ENCODE data around the gene ITPK1. TPM values are rescaled to one million over a fixed set of nuclear protein-coding genes. Genes with fewer than 3 reads are reported as not detected.
A peak's percentile ranks its signal among the peaks of the same experiment; 100 is the strongest.
"Not testable (repeated sequence)": the region's sequence is repeated elsewhere in the genome, so short reads cannot be mapped to it uniquely, and the experiment has no call there.

ITPK1 gene
- total RNA-seq, 4 donors from 2014 or later, result 132 to 172 (median 157) TPM

DNA sequence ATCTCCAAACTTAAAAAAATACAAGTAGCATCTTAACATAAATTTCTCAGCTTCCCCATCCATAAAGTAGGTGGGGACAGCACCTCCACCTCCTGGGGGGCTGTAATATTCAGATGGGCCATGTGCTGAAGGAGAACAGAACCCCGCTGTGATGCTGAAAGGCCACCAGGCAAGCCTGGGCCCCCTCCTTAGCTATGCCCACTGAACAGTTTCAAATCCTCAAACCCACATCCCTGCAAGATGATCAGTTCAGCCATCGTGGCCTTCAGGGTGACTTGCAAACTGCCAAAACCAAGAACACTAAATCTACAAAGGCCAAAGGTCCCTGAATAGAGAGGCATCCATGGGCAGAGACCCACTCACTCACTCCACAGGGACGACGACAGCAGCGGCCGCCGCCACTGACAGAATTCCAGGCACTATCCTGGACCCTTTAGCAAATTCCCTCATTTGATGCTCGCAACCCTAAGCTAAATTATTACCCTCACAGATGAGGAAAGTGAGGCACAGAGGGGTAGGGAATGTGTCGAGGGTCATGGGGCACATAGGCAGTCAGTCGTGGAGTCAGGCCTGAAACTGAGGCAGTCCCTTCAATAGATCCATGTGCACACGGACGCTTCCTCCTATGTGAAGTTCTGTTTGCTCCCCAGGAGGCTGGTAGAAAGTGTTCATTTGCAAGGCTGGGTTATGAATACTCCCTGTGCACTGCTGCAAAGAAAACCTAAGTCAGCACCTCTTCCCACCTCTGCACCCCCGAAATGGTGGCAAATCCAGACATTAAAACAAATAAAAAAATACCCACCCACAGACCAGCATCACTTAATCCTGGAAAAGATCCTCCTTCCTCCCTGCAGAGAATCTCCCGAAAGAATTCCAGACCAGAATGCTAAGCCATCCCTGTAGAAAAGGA, 5.9 kb downstream of the ITPK1 start:
- no peak overlapping the region for H3K4me3 ChIP-seq
- H3K36me3 ChIP-seq, result no peaks in the 10 kb centered on the region
- H3K27me3 ChIP-seq, result no peaks in the 10 kb centered on the region
- DNase-seq, result no peak
- H3K4me1 ChIP-seq, result peaks cover 10 to 59% (median 18%) of the 10 kb centered on the region in 4 donors
- H3K27ac ChIP-seq, result no peak overlapping the region
- TF ChIP-seq POLR2A (IDR thresholded peaks at IDR 0.05), result no peak
- no peaks in the 10 kb centered on the region for H3K9me3 ChIP-seq

DNA sequence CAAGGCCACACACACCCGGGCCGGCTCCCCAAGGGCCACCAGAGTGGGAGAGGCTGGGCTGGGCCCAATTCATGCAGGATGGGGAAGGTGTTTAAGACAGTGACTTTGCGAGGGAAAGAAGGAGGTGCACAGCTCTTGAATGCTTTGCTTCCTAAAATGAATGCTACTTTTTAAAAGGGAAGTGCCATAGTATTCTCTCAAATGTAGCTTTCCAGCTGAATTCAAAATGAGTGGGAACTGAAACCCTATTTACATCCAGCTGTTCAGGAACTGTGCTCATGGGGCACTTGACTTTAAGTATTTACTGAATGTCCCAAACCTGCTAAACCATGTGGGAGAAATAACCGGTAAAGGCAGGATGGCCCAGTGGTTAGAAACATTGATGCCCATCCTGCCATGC, 7.6 kb downstream of the ITPK1 start:
- Histone ChIP-seq H3K4me1 (peaks cover 13 to 62% (median 17%) of the 10 kb centered on the region in 4 donors), H3K27ac (peak overlapping the region in 3 of 4 donors; percentile 30 to 88 (median 79))

DNA sequence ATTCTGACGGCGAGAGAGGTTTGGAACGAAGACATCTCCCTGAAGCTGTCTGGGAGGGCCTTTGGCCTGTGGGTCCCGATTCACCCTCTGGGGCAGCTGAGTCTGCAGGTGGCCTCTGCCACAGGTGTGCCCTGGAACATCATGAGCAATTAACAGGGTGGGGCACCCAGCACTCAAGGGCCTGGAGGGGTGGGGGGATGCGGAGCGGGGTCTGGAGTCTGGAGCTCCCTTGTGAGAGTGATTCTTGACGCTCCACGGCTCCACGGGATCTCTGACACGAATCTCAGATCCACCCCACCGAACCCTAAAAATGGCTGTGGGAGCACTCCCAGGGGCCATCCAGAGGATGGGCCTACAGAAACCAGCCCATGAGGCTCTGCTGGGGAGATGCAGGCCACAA, 8.3 kb downstream of the ITPK1 start:
- DNase-seq, result peak in 2 of 3 donors; percentile 74 to 78
- peak overlapping the region in 3 of 4 donors; percentile 30 to 88 (median 79) for H3K27ac ChIP-seq

More for the DNA sequence above, 7.6 kb downstream of the ITPK1 start:
- H3K27me3 ChIP-seq, result no peaks in the 10 kb centered on the region
- H3K4me3 ChIP-seq, result no peak overlapping the region
- H3K36me3 ChIP-seq, result no peaks in the 10 kb centered on the region
- no peaks in the 10 kb centered on the region for H3K9me3 ChIP-seq
- TF ChIP-seq, protein P1, sequence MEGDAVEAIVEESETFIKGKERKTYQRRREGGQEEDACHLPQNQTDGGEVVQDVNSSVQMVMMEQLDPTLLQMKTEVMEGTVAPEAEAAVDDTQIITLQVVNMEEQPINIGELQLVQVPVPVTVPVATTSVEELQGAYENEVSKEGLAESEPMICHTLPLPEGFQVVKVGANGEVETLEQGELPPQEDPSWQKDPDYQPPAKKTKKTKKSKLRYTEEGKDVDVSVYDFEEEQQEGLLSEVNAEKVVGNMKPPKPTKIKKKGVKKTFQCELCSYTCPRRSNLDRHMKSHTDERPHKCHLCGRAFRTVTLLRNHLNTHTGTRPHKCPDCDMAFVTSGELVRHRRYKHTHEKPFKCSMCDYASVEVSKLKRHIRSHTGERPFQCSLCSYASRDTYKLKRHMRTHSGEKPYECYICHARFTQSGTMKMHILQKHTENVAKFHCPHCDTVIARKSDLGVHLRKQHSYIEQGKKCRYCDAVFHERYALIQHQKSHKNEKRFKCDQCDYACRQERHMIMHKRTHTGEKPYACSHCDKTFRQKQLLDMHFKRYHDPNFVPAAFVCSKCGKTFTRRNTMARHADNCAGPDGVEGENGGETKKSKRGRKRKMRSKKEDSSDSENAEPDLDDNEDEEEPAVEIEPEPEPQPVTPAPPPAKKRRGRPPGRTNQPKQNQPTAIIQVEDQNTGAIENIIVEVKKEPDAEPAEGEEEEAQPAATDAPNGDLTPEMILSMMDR (IDR thresholded peaks at IDR 0.05), result no peak
- TF ChIP-seq POLR2A (IDR thresholded peaks at IDR 0.05), result no peak
- DNase-seq, result no peak

DNA sequence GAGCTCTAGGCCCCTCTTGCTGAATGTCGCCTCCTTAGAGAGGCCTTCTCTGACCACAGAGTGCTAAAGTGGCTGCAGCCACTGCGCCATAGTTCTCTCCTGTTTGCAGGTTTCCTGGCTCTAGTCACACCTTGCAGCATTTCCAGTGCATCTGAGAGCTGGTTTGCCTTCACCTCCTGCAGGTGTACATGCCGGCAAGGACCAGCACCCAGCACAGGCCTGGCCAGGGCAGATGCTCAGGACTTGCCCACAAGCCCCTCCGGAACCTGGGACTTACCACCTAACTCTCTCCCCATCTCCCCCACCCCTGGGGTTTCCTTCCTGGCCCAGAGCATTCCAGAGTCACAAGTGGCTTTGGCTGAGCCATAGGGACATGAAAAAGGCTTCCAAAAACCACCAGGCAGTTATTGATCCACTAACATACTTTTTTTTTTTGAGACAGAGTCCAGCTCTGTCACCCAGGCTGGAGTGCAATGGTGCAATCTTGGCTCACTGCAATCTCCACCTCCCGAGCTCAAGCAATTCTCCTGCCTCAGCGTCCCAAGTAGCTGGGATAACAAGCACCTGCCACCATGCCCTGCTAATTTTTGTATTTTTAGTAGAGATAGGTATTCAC, 9.1 kb downstream of the ITPK1 start:
- no peak for TF ChIP-seq POLR2A (IDR thresholded peaks at IDR 0.05)
- TF ChIP-seq, protein P1 (IDR thresholded peaks at IDR 0.05), result no peak
- Histone ChIP-seq H3K27me3 (no peaks in the 10 kb centered on the region), H3K4me1 (peaks cover 11 to 64% (median 16%) of the 10 kb centered on the region in 4 donors), H3K9me3 (no peaks in the 10 kb centered on the region), H3K27ac (peak overlapping the region in 3 of 4 donors; percentile 2 to 88 (median 79)), H3K36me3 (no peaks in the 10 kb centered on the region), H3K4me3 (no peak overlapping the region)
- no peak for DNase-seq

More for the DNA sequence above, 8.3 kb downstream of the ITPK1 start:
- no peak overlapping the region for H3K4me3 ChIP-seq
- H3K27me3 ChIP-seq, result no peaks in the 10 kb centered on the region
- H3K4me1 ChIP-seq, result peaks cover 11 to 61% (median 16%) of the 10 kb centered on the region in 4 donors
- TF ChIP-seq POLR2A (IDR thresholded peaks at IDR 0.05), result peak in 1 of 2 donors; percentile 48
- TF ChIP-seq, protein P1 (IDR thresholded peaks at IDR 0.05), result peak in 2 of 6 experiments; percentile 25 to 27
- H3K36me3 ChIP-seq, result no peaks in the 10 kb centered on the region
- no peaks in the 10 kb centered on the region for H3K9me3 ChIP-seq

DNA sequence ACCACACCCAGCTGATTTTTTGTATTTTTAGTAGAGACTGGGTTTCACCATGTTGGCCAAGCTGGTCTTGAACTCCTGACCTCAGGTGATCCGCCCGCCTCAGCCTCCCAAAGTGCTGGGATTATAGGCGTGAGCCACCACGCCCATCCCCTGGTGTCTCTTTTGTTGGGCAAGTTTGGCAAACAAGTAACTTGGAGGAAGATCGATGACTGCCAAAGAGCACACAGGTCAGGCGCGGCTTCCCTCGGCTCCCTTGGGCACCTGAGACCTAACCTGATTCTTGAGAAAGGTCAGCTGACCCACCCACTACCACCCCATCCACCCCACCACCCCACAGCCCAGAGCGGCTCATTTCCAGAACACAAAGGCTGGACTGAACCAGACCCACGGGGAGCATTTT, 9.9 kb downstream of the ITPK1 start:
- DNase-seq, H3K36me3 ChIP-seq, H3K4me3 ChIP-seq, H3K9me3 ChIP-seq, H3K27me3 ChIP-seq: not testable (repeated sequence)
- Histone ChIP-seq H3K4me1 (peaks cover 11 to 65% (median 16%) of the 10 kb centered on the region in 4 donors), H3K27ac (peak overlapping the region in 3 of 4 donors; percentile 76 to 88 (median 79))

DNA sequence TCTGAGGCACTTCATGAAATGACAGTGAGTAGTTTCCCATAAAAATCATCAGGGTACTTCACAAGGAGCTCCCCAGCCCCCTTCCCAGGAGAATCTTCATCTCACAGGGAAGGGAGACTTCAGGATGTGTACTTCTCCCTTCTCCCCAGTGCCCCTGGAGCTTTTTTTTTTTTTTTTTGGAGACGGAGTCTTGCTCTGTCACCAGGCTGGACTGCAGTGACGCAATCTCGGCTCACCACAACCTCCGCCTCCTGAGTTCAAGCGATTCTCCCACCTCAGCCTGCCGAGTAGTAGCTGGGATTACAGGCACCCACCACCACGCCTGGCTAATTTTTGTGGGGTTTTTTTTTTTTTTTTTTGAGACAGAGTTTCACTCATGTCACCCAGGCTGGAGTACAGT, 10.4 kb downstream of the ITPK1 start:
- TF ChIP-seq, protein P1 (IDR thresholded peaks at IDR 0.05), result no peak
- no peak for TF ChIP-seq POLR2A (IDR thresholded peaks at IDR 0.05)
- peak overlapping the region in 3 of 4 donors; percentile 31 to 76 (median 42) for H3K27ac ChIP-seq
- H3K27me3 ChIP-seq, result no peaks in the 10 kb centered on the region
- no peaks in the 10 kb centered on the region for H3K9me3 ChIP-seq
- H3K36me3 ChIP-seq, result no peaks in the 10 kb centered on the region
- no peak overlapping the region for H3K4me3 ChIP-seq
- H3K4me1 ChIP-seq, result peaks cover 11 to 65% (median 16%) of the 10 kb centered on the region in 4 donors
- DNase-seq, result peak in 2 of 3 donors; percentile 65 to 77
